Glutamatergic neuron (in vitro differentiated cells): Measurements from ENCODE around the gene ADSL. TPM values are rescaled to one million over a fixed set of nuclear protein-coding genes. Genes with fewer than 3 reads are reported as not detected.

Experiments used
- DNase-seq: peaks from one replicate; pipeline ENCODE4 v3.0.0; 2022
- H3K27ac Mint-ChIP-seq: one replicate; pipeline ENCODE4 v1.8.0; 2020; ENCODE audit warnings: mild to moderate bottlenecking, mixed read lengths, inconsistent platforms; ENCODE audit not compliant: unreplicated experiment
- H3K27me3 Mint-ChIP-seq: one replicate; pipeline ENCODE4 v1.8.0; 2020; ENCODE audit warnings: mild to moderate bottlenecking, moderate library complexity, mixed read lengths, inconsistent platforms; ENCODE audit not compliant: unreplicated experiment
- H3K36me3 Mint-ChIP-seq: one replicate; pipeline ENCODE4 v1.8.0; 2020; ENCODE audit warnings: mild to moderate bottlenecking, mixed read lengths, inconsistent platforms; ENCODE audit not compliant: unreplicated experiment
- H3K4me1 Mint-ChIP-seq: one replicate; pipeline ENCODE4 v1.8.0; 2020; ENCODE audit warnings: mild to moderate bottlenecking, low read depth, mixed read lengths, inconsistent platforms; ENCODE audit not compliant: unreplicated experiment
- H3K4me3 Mint-ChIP-seq: one replicate; pipeline ENCODE4 v1.8.0; 2020; ENCODE audit warnings: mild to moderate bottlenecking, mixed read lengths, inconsistent platforms; ENCODE audit not compliant: unreplicated experiment
- H3K9me3 Mint-ChIP-seq: one replicate; pipeline ENCODE4 v1.8.0; 2020; ENCODE audit warnings: mild to moderate bottlenecking, moderate library complexity, mixed read lengths, inconsistent platforms; ENCODE audit not compliant: unreplicated experiment
- total RNA-seq: library from RNA; stranded (reverse); fragmentation: NEBNext Ultra II Directional; extraction: Animal tissue kit (Norgen Biotek cat#: 25700); gene quantifications from one replicate; pipeline ENCODE4 v1.2.1, GENCODE V29; 2021; ENCODE audit not compliant: unreplicated experiment
- TF ChIP-seq, protein P1 (sequence below): fragments of 200-600 bp; sonication (generic); IDR thresholded peaks from one replicate; pipeline ENCODE4 v1.5.0; 2021; ENCODE audit not compliant: partially characterized antibody, unreplicated experiment

ADSL gene
- total RNA-seq, 1 donor from 2014 or later, result 62.3 TPM

DNA sequence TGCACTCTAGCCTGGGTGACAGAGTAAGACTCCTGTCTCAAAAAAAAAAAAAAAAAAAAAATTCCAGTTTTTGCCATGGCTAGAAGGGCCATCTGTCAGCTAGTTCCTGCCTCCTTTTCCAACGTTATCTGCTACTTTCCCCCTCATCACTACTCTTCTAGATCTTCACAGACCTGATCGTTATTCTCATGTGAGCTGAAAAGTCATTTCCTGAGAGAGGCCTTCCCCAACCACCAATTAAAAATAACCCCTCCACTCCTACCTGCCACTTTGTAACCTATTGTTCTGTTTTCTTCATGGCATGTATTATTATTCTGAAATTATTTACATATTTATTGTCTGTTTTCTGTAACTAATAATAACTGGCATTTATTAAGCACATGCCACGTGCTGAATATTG is 48.3 kb downstream of the ADSL start:
- Mint-ChIP-seq H3K4me1 (peaks cover 22% of the 10 kb centered on the region), H3K36me3 (peaks cover 6% of the 10 kb centered on the region), H3K27ac (no peak overlapping the region), H3K4me3 (no peak overlapping the region), H3K9me3 (peaks cover 6% of the 10 kb centered on the region), H3K27me3 (peaks cover 4% of the 10 kb centered on the region)
- no peak for DNase-seq
- TF ChIP-seq, protein P1, sequence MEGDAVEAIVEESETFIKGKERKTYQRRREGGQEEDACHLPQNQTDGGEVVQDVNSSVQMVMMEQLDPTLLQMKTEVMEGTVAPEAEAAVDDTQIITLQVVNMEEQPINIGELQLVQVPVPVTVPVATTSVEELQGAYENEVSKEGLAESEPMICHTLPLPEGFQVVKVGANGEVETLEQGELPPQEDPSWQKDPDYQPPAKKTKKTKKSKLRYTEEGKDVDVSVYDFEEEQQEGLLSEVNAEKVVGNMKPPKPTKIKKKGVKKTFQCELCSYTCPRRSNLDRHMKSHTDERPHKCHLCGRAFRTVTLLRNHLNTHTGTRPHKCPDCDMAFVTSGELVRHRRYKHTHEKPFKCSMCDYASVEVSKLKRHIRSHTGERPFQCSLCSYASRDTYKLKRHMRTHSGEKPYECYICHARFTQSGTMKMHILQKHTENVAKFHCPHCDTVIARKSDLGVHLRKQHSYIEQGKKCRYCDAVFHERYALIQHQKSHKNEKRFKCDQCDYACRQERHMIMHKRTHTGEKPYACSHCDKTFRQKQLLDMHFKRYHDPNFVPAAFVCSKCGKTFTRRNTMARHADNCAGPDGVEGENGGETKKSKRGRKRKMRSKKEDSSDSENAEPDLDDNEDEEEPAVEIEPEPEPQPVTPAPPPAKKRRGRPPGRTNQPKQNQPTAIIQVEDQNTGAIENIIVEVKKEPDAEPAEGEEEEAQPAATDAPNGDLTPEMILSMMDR, result no peak

GRCh38 chr22:40395607-40396006 is 49.3 kb downstream of the ADSL start:
- Mint-ChIP-seq H3K4me3 (no peak overlapping the region), H3K27ac (peak overlapping the region; percentile 48), H3K4me1 (peaks cover 26% of the 10 kb centered on the region), H3K36me3 (peaks cover 6% of the 10 kb centered on the region), H3K27me3 (peaks cover 5% of the 10 kb centered on the region), H3K9me3 (peaks cover 8% of the 10 kb centered on the region)
- DNase-seq, result no peak
- TF ChIP-seq, protein P1, result no peak

GRCh38 chr22:40396882-40397281 is 50.6 kb downstream of the ADSL start:
- TF ChIP-seq, protein P1, result no peak
- Mint-ChIP-seq H3K4me1 (peaks cover 26% of the 10 kb centered on the region), H3K4me3 (no peak overlapping the region), H3K27me3 (peaks cover 5% of the 10 kb centered on the region), H3K36me3 (peaks cover 6% of the 10 kb centered on the region), H3K9me3 (peaks cover 10% of the 10 kb centered on the region), H3K27ac (peak overlapping the region; percentile 80)
- DNase-seq, result no peak

DNA sequence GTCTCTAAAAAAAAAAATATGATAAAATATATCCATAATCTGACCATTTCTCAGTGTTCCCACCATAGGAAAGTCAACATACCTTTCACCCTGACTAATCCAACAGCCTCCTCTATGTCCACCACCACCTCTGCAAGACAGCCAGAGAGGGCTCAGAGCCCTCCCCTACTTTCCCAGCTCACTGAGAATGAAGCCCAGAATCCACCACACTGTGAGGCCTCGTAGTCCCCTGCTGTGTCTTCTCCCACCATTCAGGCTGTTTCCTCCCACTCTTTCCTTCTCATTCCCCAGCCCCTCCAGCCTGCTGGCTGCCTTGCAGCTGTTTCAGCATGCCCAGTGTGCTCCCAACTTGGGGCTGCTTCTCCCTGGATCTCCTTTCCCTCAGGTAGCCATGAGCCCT is 51.1 kb downstream of the ADSL start:
- Mint-ChIP-seq H3K4me3 (peak overlapping the region; percentile 61), H3K27me3 (peaks cover 5% of the 10 kb centered on the region), H3K27ac (peak overlapping the region; percentile 86), H3K36me3 (peaks cover 6% of the 10 kb centered on the region), H3K9me3 (peaks cover 15% of the 10 kb centered on the region), H3K4me1 (peaks cover 26% of the 10 kb centered on the region)
- DNase-seq, result no peak
- TF ChIP-seq, protein P1, result no peak

GRCh38 chr22:40399621-40400020 is 53.3 kb downstream of the ADSL start:
- Mint-ChIP-seq H3K4me3 (no peak overlapping the region), H3K36me3 (peaks cover 10% of the 10 kb centered on the region), H3K4me1 (peaks cover 25% of the 10 kb centered on the region), H3K27me3 (peaks cover 12% of the 10 kb centered on the region), H3K9me3 (peaks cover 25% of the 10 kb centered on the region), H3K27ac (peak overlapping the region; percentile 62)
- TF ChIP-seq, protein P1, result no peak
- no peak for DNase-seq
